T47D (cell line): ENCODE measurements around the gene PCCA.

Experiments
- DNase-seq, 2 experiments: peaks; one replicate each; pipeline versions ENCODE4 v3.0.0 to v3.0.0-alpha.2; 2011 to 2012; ENCODE audit warnings: low read depth in 1 of 2, low spot score in 1 of 2
- JUND ChIP-seq: IDR thresholded peaks from 2 replicates; pipeline ENCODE4 v1.6.1; 2012; ENCODE audit warnings: low read depth
- in situ Hi-C: cut with HindIII; loops from 2 replicates; pipeline ENCODE4 v1.10.0; 2016; ENCODE audit warnings: low sequenced_read_pairs, low pct_unique_long_range_greater_than_20kb

Gene PCCA

DNA sequence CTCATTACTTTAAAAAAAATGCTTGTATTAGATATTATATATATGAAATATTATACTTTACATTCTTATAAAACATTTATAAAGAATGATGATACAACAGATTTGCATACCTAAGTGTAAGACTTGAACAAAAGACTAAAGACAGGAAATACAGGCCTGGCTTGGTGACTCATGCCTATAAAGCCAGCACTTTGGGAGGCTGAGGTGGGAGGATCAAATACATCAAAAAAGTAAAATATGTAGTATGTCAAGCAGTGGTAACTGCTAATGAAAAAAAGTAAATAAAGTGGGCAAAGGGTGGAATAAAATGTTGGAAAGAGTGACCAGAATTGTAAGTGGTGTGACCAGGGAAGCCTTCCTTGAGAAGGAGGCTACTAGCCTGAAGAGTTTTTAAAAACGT is 366.0 kb downstream of the PCCA start:
- in situ Hi-C loops: no loop called here
- TF ChIP-seq JUND: no peak
- DNase-seq: peak in 1 of 2 experiments; percentile 47

DNA sequence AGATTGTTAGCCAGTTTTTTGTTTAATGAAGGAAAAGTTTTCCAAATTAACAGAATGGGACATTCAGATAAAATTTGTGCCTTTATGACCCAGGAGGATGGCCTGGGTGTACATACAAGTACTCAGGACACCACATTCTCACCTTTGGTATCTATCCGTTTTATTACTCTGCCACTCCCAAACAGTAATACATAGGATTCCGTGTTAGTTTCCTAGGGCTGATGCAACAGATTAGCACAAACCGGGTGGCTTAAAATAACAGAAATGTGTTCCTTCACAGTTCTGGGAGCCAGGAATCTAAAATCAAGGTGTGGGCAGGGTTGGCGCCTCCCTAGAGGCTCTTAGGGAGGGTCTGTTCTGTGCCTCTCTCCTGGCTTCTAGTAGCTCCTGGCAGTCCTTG is 369.8 kb downstream of the PCCA start:
- TF ChIP-seq JUND: no peak
- no peak for DNase-seq
- in situ Hi-C loops: no loop called here

DNA sequence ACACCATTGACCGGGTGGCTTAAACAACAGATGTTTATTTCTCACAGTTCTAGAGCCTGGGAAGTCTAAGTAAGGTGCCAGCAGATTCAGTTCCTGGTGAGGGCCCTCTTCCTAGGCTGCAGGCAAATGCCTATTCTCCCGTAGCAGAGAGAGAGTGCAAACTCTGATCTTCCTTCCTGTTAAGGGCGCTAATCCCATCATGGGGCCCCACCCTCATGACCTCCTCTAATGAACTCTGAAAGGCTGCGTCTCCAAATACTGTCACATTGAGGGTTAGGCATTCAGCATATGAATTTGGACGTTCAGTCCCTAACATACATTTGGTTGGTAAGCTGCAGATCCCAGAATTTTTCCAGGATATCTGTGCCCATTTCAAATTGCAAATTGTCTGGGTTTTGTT is 370.9 kb downstream of the PCCA start:
- no peak for TF ChIP-seq JUND
- in situ Hi-C loops: no loop called here
- no peak for DNase-seq

DNA sequence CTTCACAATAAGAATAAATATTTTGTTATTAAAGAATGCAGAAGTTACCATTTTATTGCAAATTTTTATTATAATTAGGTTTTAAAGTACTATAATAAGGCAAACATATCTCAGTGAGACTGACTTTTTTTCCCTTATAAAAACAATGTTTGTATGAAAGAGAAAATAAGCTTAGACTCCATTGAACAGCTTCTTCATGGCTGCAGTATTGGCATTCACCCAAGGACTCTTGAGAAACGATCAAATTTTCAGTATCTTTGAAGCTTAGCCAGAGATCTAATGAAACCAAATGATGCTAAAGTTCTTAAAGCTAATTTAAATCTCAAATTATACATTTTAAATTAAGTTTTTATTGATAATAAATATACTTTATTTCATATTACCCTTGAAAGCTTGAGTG is 371.4 kb downstream of the PCCA start:
- no peak for DNase-seq
- TF ChIP-seq JUND: no peak
- in situ Hi-C loops: no loop called here

DNA sequence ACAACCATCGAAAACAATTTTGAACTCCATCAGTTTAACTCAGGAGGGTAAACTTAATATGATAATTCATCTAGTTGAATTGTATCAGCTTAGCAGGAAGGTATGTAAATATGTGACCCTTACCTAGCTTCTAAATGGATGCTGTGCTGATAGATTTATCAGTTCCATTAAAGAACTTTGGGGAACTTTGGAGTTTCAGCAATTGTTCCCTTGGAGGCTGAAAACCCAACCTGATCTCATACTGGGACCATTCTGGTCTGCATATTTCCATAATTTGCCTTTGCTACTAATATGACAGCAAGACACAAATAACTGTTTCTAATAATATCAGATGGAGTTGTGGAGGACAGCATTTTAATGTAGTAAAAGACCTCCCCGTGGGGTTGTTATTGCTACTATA is 371.9 kb downstream of the PCCA start:
- in situ Hi-C loops: no loop called here
- no peak for DNase-seq
- TF ChIP-seq JUND: no peak

DNA sequence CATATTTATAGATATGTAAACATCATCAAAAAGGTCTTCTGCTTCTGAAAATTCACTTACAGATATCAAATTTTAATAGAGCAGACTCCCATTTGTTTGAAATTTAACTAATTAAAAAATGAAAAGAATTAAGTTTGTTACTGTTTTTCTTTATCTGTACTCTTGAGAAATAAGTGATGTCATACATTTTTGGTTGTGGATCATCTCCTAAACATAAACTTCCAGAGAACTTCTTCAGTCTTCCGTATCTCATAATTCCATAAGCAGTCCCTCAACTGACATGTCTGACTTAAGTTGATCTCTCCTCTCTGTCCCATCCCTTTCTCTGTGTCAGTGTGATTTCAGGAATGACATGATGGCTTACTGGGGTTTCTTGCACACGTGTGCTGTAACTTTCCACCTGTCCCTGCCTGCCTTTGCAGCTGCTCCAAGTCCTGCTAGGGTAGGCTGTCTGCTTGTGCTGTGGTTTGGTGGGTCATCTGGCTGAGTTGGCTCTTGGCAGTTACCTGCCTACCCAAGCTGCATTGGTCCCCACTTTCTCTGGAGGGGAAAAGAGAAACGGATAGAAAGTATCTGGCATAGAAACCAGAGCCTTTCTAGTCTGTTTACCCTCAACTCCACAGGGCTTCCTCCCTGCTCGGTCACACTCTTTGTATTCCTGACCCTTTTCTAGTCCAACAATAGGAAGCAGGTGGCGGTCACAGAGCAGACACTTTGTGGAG is 372.6 kb downstream of the PCCA start:
- no peak for DNase-seq

DNA sequence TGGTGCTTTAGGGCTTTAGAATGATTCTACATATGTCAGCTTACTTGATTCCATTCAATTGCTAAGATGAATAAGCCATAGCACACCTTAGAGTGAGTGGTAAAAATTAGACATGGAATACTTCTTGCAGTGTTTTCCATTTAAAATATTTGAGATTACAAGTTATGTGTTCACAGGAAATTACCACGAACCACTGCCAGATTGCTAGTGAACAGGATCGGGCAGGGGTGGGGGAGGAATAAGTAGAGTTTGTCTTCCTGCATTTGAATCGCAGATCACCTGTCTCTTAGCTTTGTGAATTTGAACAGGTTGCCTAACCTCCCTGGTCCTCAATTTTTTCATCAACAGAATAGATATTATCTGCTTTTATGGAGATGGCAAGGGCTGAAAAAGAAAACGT is 375.1 kb downstream of the PCCA start:
- TF ChIP-seq JUND: no peak
- no peak for DNase-seq
- in situ Hi-C loops: no loop called here

More for the DNA sequence above, 372.6 kb downstream of the PCCA start:
- in situ Hi-C loops: no loop called here
- no peak for TF ChIP-seq JUND

DNA sequence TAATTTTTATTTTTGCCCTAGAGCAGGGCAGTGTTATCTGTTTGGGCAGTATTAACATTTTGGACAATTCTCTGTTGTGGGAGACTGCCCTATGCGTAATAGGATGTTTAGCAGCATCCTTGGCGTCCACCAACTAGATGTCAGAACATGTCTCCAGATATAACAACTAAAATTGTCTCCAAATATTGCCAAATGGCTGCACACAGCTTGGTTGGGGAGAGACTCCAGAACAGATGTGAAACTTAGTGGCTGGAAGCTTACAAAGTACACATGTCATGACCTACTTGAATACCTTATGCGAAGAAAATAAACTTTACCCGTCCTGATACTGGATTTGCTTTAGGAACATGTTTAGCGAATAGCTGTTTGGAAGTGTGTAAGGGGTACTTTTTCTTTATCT is 376.7 kb downstream of the PCCA start:
- in situ Hi-C loops: no loop called here
- no peak for TF ChIP-seq JUND
- DNase-seq: no peak

DNA sequence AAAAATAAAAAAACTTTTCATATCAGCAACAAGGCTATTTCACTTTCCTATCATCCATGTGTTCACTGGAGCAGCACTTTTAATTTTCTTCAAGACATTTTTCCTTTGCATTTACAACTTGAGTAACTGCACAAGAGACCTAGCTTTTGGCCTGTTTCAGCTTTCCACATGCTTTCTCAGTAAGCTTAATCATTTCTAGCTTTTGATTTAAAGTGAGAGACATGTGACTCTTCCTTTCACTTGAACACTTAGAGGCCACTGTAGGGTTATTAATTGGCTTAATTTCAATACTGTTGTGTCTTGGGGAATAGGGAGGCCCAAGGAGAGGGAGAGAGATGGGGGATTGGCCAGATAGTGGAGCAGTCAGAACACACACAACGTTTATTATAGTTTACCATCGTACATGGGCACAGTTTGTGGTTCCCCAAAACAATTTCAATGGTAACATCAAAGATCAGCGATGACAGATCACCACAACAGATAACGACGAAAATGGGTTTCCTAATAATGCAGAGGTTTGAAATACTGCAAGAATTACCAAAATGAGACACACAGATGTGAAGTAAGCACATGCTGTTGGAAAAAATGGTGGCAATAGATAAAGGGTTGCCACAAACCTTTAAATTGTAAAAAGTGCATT is 382.1 kb downstream of the PCCA start:
- no peak for DNase-seq
- in situ Hi-C loops: no loop called here
- TF ChIP-seq JUND: no peak

DNA sequence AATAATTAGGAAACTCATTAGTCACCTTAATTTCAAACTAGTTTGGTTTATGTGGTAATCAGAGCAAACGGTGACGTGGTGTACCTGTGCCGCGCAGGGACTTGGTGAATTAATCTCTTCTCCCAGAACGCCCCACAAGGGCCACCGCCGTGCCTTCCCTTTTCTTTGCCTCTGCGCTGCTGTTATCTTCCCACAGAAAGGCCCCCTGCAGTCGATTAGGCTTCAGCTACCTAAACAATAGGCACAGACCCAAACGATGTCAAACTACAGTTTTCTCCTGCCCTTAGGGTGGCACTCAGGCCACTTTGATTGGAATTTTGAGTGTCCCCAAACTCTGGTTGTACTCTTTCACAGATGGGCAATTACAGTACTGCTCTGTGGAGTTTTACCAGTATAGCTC is 384.2 kb downstream of the PCCA start:
- in situ Hi-C loops: no loop called here
- no peak for TF ChIP-seq JUND
- no peak for DNase-seq

DNA sequence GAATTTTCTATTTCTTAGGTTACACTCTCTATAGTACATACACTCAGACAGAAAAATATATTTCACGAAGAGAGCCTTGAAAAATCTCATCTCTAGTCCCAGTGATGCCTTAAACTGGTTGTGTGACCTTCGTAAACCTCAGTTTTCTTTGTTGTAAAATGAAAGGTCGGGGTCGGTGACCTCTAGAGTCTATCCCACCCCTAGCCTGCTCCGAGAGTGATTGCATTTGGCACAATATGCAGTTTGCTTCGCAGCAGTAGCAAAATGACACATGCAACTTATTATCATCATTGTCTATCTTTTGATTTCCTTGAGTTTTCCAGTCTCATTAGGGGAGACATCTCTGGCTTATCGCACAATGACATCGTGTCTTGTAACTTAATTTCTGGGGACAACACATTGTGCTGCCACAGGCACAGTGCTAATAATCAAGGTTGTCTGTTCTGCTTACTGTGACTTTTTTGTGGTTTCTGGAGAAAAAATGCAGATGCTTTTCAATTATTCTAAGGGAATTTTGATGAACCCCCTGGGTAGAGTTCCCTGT is 384.7 kb downstream of the PCCA start:
- in situ Hi-C loops: no loop called here
- TF ChIP-seq JUND: no peak
- DNase-seq: no peak

DNA sequence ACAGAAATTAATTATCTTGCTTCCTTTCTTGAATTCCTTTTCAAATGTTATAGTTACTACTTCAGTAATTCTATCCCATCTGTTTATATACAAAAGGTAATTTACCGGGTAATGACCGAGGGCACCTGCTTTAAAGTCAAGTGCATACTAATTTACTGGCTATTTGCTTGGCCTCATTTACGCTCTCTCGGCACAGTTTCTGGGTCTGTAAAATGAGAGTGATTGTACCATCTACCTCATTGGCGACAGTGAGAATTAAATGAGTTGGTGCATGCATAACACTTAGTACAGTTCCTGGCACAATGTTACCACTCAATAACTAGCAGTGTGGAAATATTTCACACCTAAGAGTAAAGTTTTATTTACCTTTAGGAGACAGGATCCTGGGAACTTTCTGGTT is 388.1 kb downstream of the PCCA start:
- in situ Hi-C loops: no loop called here
- no peak for DNase-seq
- no peak for TF ChIP-seq JUND

DNA sequence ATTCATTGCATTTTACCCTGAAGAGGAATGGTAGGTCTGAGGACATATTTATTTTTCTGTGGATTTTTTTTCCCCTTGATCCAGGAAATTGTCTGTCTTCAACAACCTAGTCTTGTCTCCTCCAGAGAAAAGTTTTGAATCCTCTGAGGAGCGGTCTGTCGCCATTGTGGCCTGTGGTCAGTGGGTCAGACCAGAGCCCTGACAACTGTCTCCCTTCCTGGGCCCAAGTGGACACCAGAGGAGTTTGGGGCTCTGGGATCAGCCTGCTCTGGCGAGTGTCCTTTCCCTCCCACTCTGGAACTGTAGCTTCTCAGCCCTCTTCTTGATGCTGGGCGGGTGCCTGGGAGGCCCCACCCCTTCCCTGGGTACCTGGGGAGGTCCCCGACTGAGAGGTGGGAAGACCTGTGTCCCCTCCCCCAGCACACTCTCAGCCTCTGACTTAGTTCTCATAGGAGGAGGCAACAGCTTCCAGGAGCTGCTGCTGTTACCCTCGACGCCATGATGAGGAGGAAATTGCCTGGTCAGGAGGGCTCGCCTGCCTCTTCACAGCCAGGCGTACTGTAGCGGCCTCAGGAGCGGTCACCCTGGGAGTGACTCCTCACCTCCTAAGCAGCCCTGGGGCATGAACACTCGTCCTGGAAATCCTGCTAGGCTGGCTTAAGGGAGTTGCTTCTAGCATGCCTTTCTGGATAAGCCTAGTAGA is 389.4 kb downstream of the PCCA start:
- peak in 1 of 2 experiments; percentile 16 for DNase-seq
- no peak for TF ChIP-seq JUND
- in situ Hi-C loops: no loop called here
